Smooth muscle cell (in vitro differentiated cells): ENCODE measurements around the gene ADCY7. TPM values are rescaled to one million over a fixed set of nuclear protein-coding genes. Genes with fewer than 3 reads are reported as not detected.

Experiments
- DNase-seq: peaks from one replicate; lab custom pipeline; 2025; ENCODE audit not compliant: unreplicated experiment; lab: John Stamatoyannopoulos, UW
- H2AFZ ChIP-seq: fragments of 200-600 bp; sonication (generic); 2 replicates; pipeline ENCODE4 v1.6.0; 2016; ENCODE audit warnings: antibody characterized with exemption, low read depth, mild to moderate bottlenecking
- H3F3A ChIP-seq: fragments of 200-600 bp; sonication (generic); 2 replicates; pipeline ENCODE4 v1.6.0; 2017; ENCODE audit warnings: antibody characterized with exemption, low read depth
- H3K27ac ChIP-seq: fragments of 200-600 bp; sonication (generic); 2 replicates; pipeline ENCODE4 v1.5.1; 2016; ENCODE audit warnings: low read depth, mild to moderate bottlenecking
- H3K27me3 ChIP-seq: fragments of 200-600 bp; sonication (generic); 2 replicates; pipeline ENCODE4 v1.6.1; 2016; ENCODE audit warnings: low read depth, mild to moderate bottlenecking
- H3K36me3 ChIP-seq: fragments of 200-600 bp; sonication (generic); 2 replicates; pipeline ENCODE4 v1.5.1; 2016; ENCODE audit warnings: low read depth
- H3K4me1 ChIP-seq: fragments of 200-600 bp; sonication (generic); 2 replicates; pipeline ENCODE4 v1.5.1; 2016; ENCODE audit warnings: low read depth
- H3K4me2 ChIP-seq: fragments of 200-600 bp; sonication (generic); 2 replicates; pipeline ENCODE4 v1.6.0; 2016; ENCODE audit warnings: mild to moderate bottlenecking
- H3K4me3 ChIP-seq: fragments of 200-600 bp; sonication (generic); 2 replicates; pipeline ENCODE4 v1.5.1; 2016; ENCODE audit warnings: mild to moderate bottlenecking
- H3K79me2 ChIP-seq: fragments of 200-600 bp; sonication (generic); 2 replicates; pipeline ENCODE4 v1.6.0; 2016; ENCODE audit warnings: low read depth, mild to moderate bottlenecking
- H3K9ac ChIP-seq: fragments of 200-600 bp; sonication (generic); 2 replicates; pipeline ENCODE4 v1.6.0; 2016; ENCODE audit warnings: low read depth
- H3K9me3 ChIP-seq: fragments of 200-600 bp; sonication (generic); replicated peaks from 2 replicates; pipeline ENCODE4 v1.5.1; 2016; ENCODE audit warnings: low read depth
- H4K20me1 ChIP-seq: fragments of 200-600 bp; sonication (generic); 2 replicates; pipeline ENCODE4 v1.6.0; 2016; ENCODE audit warnings: low read depth
- CTCF ChIP-seq: fragments of 200-600 bp; sonication (generic); IDR thresholded peaks from 2 replicates; pipeline ENCODE4 v1.5.1; 2017; ENCODE audit warnings: borderline replicate concordance, mild to moderate bottlenecking, antibody characterized with exemption; ENCODE audit not compliant: insufficient read depth, poor library complexity, severe bottlenecking
- WGBS: methylation state at CpG from one replicate; pipeline ENCODE4 v1.1.7; 2016; ENCODE audit warnings: low lambda C conversion rate; 5-methylcytosine and 5-hydroxymethylcytosine counted together
- polyA plus RNA-seq: library from polyadenylated mRNA; unstranded; fragments of >200 nt; fragmentation: Nextera tagmentation; extraction: Ambion mirVana; gene quantifications from 2 replicates; pipeline ENCODE4 v1.2.1, GENCODE V29; 2016
- total RNA-seq: library from RNA; depleted of rRNA; stranded (reverse); fragments of >200 nt; gene quantifications from 2 replicates; pipeline ENCODE4 v1.2.3, GENCODE V29; 2014

ADCY7 gene
- total and polyA plus RNA-seq, 2 experiments from 2014 or later, result 28.1 to 31.6 TPM

- no peak for DNase-seq
- no peaks in the 10 kb centered on the region for H3K9me3 ChIP-seq
- no peak overlapping the region for H3K9ac ChIP-seq
- no peaks in the 10 kb centered on the region for H3K4me1 ChIP-seq
- no peaks in the 10 kb centered on the region for H3F3A ChIP-seq
- no peaks in the 10 kb centered on the region for H3K27me3 ChIP-seq
- peak overlapping the region; percentile 74 for H3K27ac ChIP-seq
- H4K20me1 ChIP-seq, result no peaks in the 10 kb centered on the region
- H3K4me2 ChIP-seq, result peak overlapping the region; percentile 17
- no peaks in the 10 kb centered on the region for H3K79me2 ChIP-seq
- no peak for TF ChIP-seq CTCF
- no peaks in the 10 kb centered on the region for H3K36me3 ChIP-seq
- H3K4me3 ChIP-seq, result no peak overlapping the region
- no peak overlapping the region for H2AFZ ChIP-seq
- 67% methylated on average over 11 of the region's 11 CpGs for WGBS
These were observed 36.8 kb downstream of the ADCY7 start for GRCh38 chr16:50303041-50303604.

- H2AFZ ChIP-seq, result no peak overlapping the region
- H3K27ac ChIP-seq, result peak overlapping the region; percentile 74
- no peaks in the 10 kb centered on the region for H3K4me1 ChIP-seq
- no peaks in the 10 kb centered on the region for H3F3A ChIP-seq
- H4K20me1 ChIP-seq, result no peaks in the 10 kb centered on the region
- H3K4me2 ChIP-seq, result no peak overlapping the region
- H3K27me3 ChIP-seq, result no peaks in the 10 kb centered on the region
- DNase-seq, result no peak
- no peak for TF ChIP-seq CTCF
- H3K4me3 ChIP-seq, result no peak overlapping the region
- H3K9ac ChIP-seq, result no peak overlapping the region
- H3K79me2 ChIP-seq, result no peaks in the 10 kb centered on the region
- no peaks in the 10 kb centered on the region for H3K36me3 ChIP-seq
- H3K9me3 ChIP-seq, result no peaks in the 10 kb centered on the region
- 76% methylated on average over 25 of the region's 33 CpGs for WGBS
These were observed 37.5 kb downstream of the ADCY7 start for GRCh38 chr16:50303605-50304466.

- H3K9ac ChIP-seq, result no peak overlapping the region
- no peaks in the 10 kb centered on the region for H3K79me2 ChIP-seq
- no peaks in the 10 kb centered on the region for H3K27me3 ChIP-seq
These were observed 38.4 kb downstream of the ADCY7 start for GRCh38 chr16:50304467-50305440.

More at GRCh38 chr16:50304467-50305440, 38.4 kb downstream of the ADCY7 start:
- Histone ChIP-seq H3K4me3 (no peak overlapping the region), H3K4me2 (no peak overlapping the region), H3F3A (no peaks in the 10 kb centered on the region), H4K20me1 (no peaks in the 10 kb centered on the region), H3K4me1 (no peaks in the 10 kb centered on the region), H3K36me3 (no peaks in the 10 kb centered on the region), H2AFZ (no peak overlapping the region), H3K9me3 (no peaks in the 10 kb centered on the region), H3K27ac (peak overlapping the region; percentile 74)
- 95% methylated on average over 25 of the region's 25 CpGs for WGBS
- no peak for TF ChIP-seq CTCF
- DNase-seq, result no peak
